K562 (cell line): ENCODE measurements around the gene RBM45. TPM values are rescaled to one million over a fixed set of nuclear protein-coding genes. Genes with fewer than 3 reads are reported as not detected.

Experiments used
- ATAC-seq: fragments of 200-7000 bp; cut with Tn5 transposase; 3 replicates; pipeline ENCODE4 v1.9.1; 2020; ENCODE audit warnings: moderate library complexity
- BruUV-seq: library from RNA; stranded (reverse); fragments of 400-500 nt; replicated peaks from 2 replicates; lab custom pipeline; 2021; lab: Mats Ljungman, UMichigan
- CTCF ChIA-PET: fragments of 300-600 bp; formaldehyde crosslinking; extraction: SDS; loops from one replicate; lab custom pipeline; 2021; ENCODE audit warnings: low intra/inter-chr PET ratio; lab: Yijun Ruan, JAX
- POLR2A ChIA-PET: fragments of 300-600, 350-650 bp; sonication (Branson Sonifier 250); formaldehyde crosslinking; extraction: SDS; loops from one replicate; lab custom pipeline; 2021; ENCODE audit warnings: antibody characterized with exemption, inconsistent platforms; lab: Yijun Ruan, JAX
- DNase-seq, 4 experiments: peaks; one replicate each; pipeline versions ENCODE4 v3.0.0 to v3.0.0-alpha.2; 2011 to 2018; ENCODE audit warnings: low spot score in 3 of 4, mixed read lengths in 3 of 4; ENCODE audit errors: extremely low read depth in 1 of 4
- FAIRE-seq: peaks from 2 replicates; lab custom pipeline; 2011; peaks lifted over from hg19 to GRCh38; lab: Jason Lieb, UNC
- H2AFZ ChIP-seq: 2 replicates; pipeline ENCODE4 v1.6.0; 2011; ENCODE audit warnings: low read depth, low read length, control low read depth, inconsistent platforms
- H3K27ac ChIP-seq: fragments of 200-600 bp; 3 replicates; pipeline ENCODE4 v1.8.0; 2011; ENCODE audit warnings: low read depth, mild to moderate bottlenecking, control low read depth, inconsistent platforms, low read length, moderate library complexity, mixed read lengths; ENCODE audit errors: extremely low read depth
- H3K27me3 ChIP-seq, 2 experiments: fragments of 300-600 bp in 1 of 2; 2 replicates in 1 of 2; 3 replicates in 1 of 2; pipeline versions ENCODE4 v1.6.0 to v1.8.0; 2011; ENCODE audit warnings: inconsistent platforms in 2 of 2, low read length in 2 of 2, mild to moderate bottlenecking in 1 of 2, mixed read lengths in 1 of 2, moderate library complexity in 1 of 2; ENCODE audit not compliant: control insufficient read depth in 2 of 2, insufficient read depth in 2 of 2
- H3K36me3 ChIP-seq: fragments of 300-600 bp; 3 replicates; pipeline ENCODE4 v1.8.0; 2011; ENCODE audit warnings: mild to moderate bottlenecking, low read length, inconsistent platforms; ENCODE audit not compliant: control insufficient read depth, insufficient read depth
- H3K4me1 ChIP-seq, 2 experiments: fragments of 200-600 bp in 1 of 2; replicated peaks in 1 of 2; 2 replicates in 1 of 2; 3 replicates in 1 of 2; pipeline versions ENCODE4 v1.5.1 to v1.8.0; 2011; ENCODE audit warnings: inconsistent platforms in 2 of 2, low read length in 2 of 2, mild to moderate bottlenecking in 1 of 2, mixed read lengths in 1 of 2, moderate library complexity in 1 of 2; ENCODE audit not compliant: control insufficient read depth in 2 of 2, insufficient read depth in 2 of 2
- H3K4me2 ChIP-seq: 2 replicates; pipeline ENCODE4 v1.6.1; 2011; ENCODE audit warnings: low read length, control low read depth, inconsistent platforms, mixed read lengths; ENCODE audit not compliant: insufficient read depth
- H3K4me3 ChIP-seq: fragments of 200-600 bp; sonication (generic), shearing (Covaris generic); 2 replicates; pipeline ENCODE4 v1.5.1; 2016; ENCODE audit warnings: control low read depth, inconsistent platforms
- H3K79me2 ChIP-seq: fragments of 200-600 bp; 3 replicates; pipeline ENCODE4 v1.8.0; 2011; ENCODE audit warnings: low read length, inconsistent platforms; ENCODE audit not compliant: control insufficient read depth, insufficient read depth
- H3K9ac ChIP-seq, 2 experiments: 2 replicates each; pipeline versions ENCODE4 v1.6.0 to v1.6.1; 2011; ENCODE audit warnings: low read depth in 2 of 2, low read length in 2 of 2, control low read depth in 1 of 2, inconsistent platforms in 1 of 2, mild to moderate bottlenecking in 1 of 2, mixed read lengths in 1 of 2; ENCODE audit not compliant: insufficient read depth in 1 of 2
- H3K9me1 ChIP-seq: one replicate; pipeline ENCODE4 v1.6.0; 2011; ENCODE audit warnings: inconsistent platforms, mild to moderate bottlenecking, low read length, moderate library complexity; ENCODE audit not compliant: control insufficient read depth, insufficient read depth
- H3K9me3 ChIP-seq: replicated peaks from 2 replicates; pipeline ENCODE4 v1.5.1; 2011; ENCODE audit warnings: low read depth, low read length, inconsistent platforms; ENCODE audit not compliant: control insufficient read depth, insufficient read depth
- H4K20me1 ChIP-seq: replicated peaks from 2 replicates; pipeline ENCODE4 v1.6.1; 2011; ENCODE audit warnings: low read length, inconsistent platforms, mixed read lengths; ENCODE audit not compliant: control insufficient read depth, insufficient read depth
- ESRRB ChIP-seq: fragments of 250-450 bp; sonication (Bioruptor Pico); IDR thresholded peaks from 2 replicates; pipeline ENCODE4 v1.5.0; 2020; ENCODE audit warnings: mild to moderate bottlenecking, moderate library complexity, borderline replicate concordance
- SMC3 ChIP-seq: conservative IDR thresholded peaks from 2 replicates; pipeline ENCODE4 v1.6.1; 2011; ENCODE audit warnings: low read depth, low read length, improper control_type of control experiment; ENCODE audit not compliant: insufficient read depth
- ZNF133 ChIP-seq: fragments of 250-450 bp; sonication (Bioruptor Pico); IDR thresholded peaks from 2 replicates; pipeline ENCODE4 v1.4.0; 2020; ENCODE audit warnings: mild to moderate bottlenecking
- WGBS: fragments of 100-300 bp; shearing (Covaris generic); methylation state at CpG from one replicate; pipeline ENCODE4 v1.1.6; 2016; ENCODE audit warnings: low coverage, mixed read lengths; ENCODE audit not compliant: insufficient coverage; ENCODE audit errors: missing lambda C conversion rate; 5-methylcytosine and 5-hydroxymethylcytosine counted together
- in situ Hi-C: fragments of 300-500 bp; cut with MboI; formaldehyde crosslinking; loops from 4 replicates; pipeline ENCODE4 v1.15.0; 2018; ENCODE audit warnings: inconsistent platforms, mixed read lengths
- intact Hi-C: fragments of 100-400 bp; cut with micrococcal nuclease; formaldehyde crosslinking; loops from 2 replicates; pipeline ENCODE4 v1.14.2; 2022
- polyA plus RNA-seq, 8 experiments: library from polyadenylated mRNA; depleted of rRNA in 4 of 8; stranded (reverse) in 5 of 8; unstranded in 3 of 8; fragments of >200 nt; fragmentation: Nextera tagmentation in 2 of 8; fragmentation: Illumina TruSeq in 1 of 8; extraction: Ambion mirVana in 2 of 8; extraction: Trizol in 1 of 8; gene quantifications; 2 replicates each; pipeline versions ENCODE4 v1.2.1 to v1.2.3, GENCODE V29; 2011 to 2014; ENCODE audit warnings: inconsistent platforms in 1 of 8, missing spikeins in 1 of 8
- total RNA-seq, 7 experiments: library from RNA; depleted of rRNA in 6 of 7; stranded (reverse); fragments of >200 nt in 6 of 7; fragmentation: Illumina TruSeq in 2 of 7; extraction: Trizol in 2 of 7; gene quantifications; 2 replicates each; pipeline versions ENCODE4 v1.2.1 to v1.2.3, GENCODE V29; 2011 to 2021; ENCODE audit warnings: low replicate concordance in 1 of 7
- TF ChIP-seq, protein P1 (sequence below), 2 experiments: fragments of 450-650 bp in 1 of 2; IDR thresholded peaks; 2 replicates each; pipeline ENCODE4 v1.6.1; 2011 to 2017; ENCODE audit warnings: low read depth in 2 of 2, antibody characterized with exemption in 1 of 2, borderline replicate concordance in 1 of 2, low read length in 1 of 2, mild to moderate bottlenecking in 1 of 2, mixed read lengths in 1 of 2; ENCODE audit not compliant: control insufficient read depth in 1 of 2
- TF ChIP-seq, protein P2 (sequence below): sonication (generic); formaldehyde crosslinking; IDR thresholded peaks from 2 replicates; pipeline ENCODE4 v1.8.0; 2023; ENCODE audit warnings: missing genetic modification reagents, mild to moderate bottlenecking, borderline replicate concordance

Gene RBM45
- total and polyA plus RNA-seq, 9 of the 15 experiments (the other 6 are each of a cell fraction or from before 2014, with no cell fraction given), result 6.7 to 22.0 (median 15.0) TPM

DNA sequence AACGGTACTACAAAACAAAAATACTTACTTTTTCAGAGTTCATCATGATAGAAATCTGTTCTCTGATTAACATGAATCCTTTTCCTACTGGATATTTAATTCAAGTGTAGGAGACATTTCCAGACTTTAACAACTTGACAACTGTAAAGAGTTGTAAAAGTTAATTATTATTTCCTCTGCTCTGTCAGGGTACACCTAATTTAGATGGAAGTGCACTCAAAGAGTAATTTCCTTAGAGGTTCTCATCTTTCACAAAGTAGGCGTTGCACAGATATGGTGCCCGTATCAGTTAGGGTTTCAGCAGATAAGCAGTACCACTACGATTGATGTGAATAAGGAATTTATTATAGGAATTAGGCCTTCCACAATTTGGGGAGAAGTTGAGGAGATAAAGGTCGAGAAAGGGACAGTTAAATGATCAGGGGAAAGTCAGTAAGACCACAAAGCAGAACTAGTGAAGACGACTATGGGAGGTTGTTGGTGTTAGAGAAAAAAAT, 23.4 kb upstream of the RBM45 start:
- in situ Hi-C loops, result no loop called here
- FAIRE-seq, result no peak
- Histone ChIP-seq H3K9me3 (no peaks in the 10 kb centered on the region), H3K9ac (no peak overlapping the region), H3K4me1 (no peaks in the 10 kb centered on the region), H4K20me1 (no peaks in the 10 kb centered on the region), H3K4me3 (no peak overlapping the region), H3K27me3 (no peaks in the 10 kb centered on the region; a peak in 1 of 5 replicates), H3K9me1 (no peaks in the 10 kb centered on the region), H3K79me2 (no peaks in the 10 kb centered on the region), H2AFZ (peak overlapping the region; percentile 67), H3K27ac (no peak overlapping the region), H3K4me2 (no peak overlapping the region), H3K36me3 (no peaks in the 10 kb centered on the region)
- no peak for ATAC-seq
- WGBS, result 29% methylated on average over 6 of the region's 6 CpGs
- no peak for TF ChIP-seq ESRRB (CRISPR knock-in tag)
- TF ChIP-seq ZNF133, result no peak
- intact Hi-C loops, result no loop called here
- DNase-seq, result no peak
- no TSS peak for BruUV-seq
- ChIA-PET CTCF (no interaction called here), POLR2A (interaction anchor here (1.7 kb wide), 1 partner anchor 10 kb away, joined by 4 read pairs; no protein-coding TSS in a partner anchor)

DNA sequence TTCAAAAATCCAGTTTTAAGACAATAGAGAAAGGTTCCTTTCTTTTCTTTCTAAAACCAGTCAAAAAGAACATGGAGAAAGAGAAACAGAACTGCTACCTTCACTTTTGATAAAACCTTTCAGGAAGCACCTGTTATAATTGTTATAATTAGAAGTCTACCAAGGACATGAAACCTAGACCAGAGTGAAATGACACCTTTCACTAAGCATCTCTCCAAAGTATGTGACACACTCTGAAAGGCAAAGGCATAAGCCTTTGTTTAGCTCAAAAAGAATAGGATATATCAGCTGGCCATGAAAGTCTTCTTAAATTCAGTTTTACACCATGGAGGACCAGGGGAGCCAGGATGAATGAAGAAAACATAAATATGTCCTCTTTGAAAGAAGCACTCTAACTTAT, 18.8 kb upstream of the RBM45 start:
- Histone ChIP-seq H4K20me1 (no peaks in the 10 kb centered on the region), H3K4me1 (no peaks in the 10 kb centered on the region), H3K9me3 (no peaks in the 10 kb centered on the region), H2AFZ (0 out of 2 replicates have a peak overlapping the region, but pooled peaks have one; percentile 3), H3K4me2 (no peak overlapping the region), H3K79me2 (no peaks in the 10 kb centered on the region), H3K9me1 (no peaks in the 10 kb centered on the region), H3K9ac (no peak overlapping the region), H3K27me3 (no peaks in the 10 kb centered on the region; a peak in 1 of 5 replicates), H3K36me3 (no peaks in the 10 kb centered on the region), H3K4me3 (no peak overlapping the region), H3K27ac (no peak overlapping the region)
- in situ Hi-C loops, result no loop called here
- intact Hi-C loops, result no loop called here
- POLR2A ChIA-PET, result interaction anchor here (0.7 kb wide), 1 partner anchor 9 kb away, joined by 3 read pairs; no protein-coding TSS in a partner anchor
- BruUV-seq, result no TSS peak
- FAIRE-seq (no peak), ATAC-seq (no peak), DNase-seq (no peak)
- CTCF ChIA-PET, result no interaction called here
- TF ChIP-seq SMC3, result no peak
- TF ChIP-seq, protein P1, sequence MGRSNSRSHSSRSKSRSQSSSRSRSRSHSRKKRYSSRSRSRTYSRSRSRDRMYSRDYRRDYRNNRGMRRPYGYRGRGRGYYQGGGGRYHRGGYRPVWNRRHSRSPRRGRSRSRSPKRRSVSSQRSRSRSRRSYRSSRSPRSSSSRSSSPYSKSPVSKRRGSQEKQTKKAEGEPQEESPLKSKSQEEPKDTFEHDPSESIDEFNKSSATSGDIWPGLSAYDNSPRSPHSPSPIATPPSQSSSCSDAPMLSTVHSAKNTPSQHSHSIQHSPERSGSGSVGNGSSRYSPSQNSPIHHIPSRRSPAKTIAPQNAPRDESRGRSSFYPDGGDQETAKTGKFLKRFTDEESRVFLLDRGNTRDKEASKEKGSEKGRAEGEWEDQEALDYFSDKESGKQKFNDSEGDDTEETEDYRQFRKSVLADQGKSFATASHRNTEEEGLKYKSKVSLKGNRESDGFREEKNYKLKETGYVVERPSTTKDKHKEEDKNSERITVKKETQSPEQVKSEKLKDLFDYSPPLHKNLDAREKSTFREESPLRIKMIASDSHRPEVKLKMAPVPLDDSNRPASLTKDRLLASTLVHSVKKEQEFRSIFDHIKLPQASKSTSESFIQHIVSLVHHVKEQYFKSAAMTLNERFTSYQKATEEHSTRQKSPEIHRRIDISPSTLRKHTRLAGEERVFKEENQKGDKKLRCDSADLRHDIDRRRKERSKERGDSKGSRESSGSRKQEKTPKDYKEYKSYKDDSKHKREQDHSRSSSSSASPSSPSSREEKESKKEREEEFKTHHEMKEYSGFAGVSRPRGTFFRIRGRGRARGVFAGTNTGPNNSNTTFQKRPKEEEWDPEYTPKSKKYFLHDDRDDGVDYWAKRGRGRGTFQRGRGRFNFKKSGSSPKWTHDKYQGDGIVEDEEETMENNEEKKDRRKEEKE (IDR thresholded peaks at IDR 0.05; ENCODE audit: borderline replicate concordance in 1 of 2, control insufficient read depth in 1 of 2, low read depth in 2 of 2, low read length in 1 of 2), result no peak
- TF ChIP-seq, protein P2, sequence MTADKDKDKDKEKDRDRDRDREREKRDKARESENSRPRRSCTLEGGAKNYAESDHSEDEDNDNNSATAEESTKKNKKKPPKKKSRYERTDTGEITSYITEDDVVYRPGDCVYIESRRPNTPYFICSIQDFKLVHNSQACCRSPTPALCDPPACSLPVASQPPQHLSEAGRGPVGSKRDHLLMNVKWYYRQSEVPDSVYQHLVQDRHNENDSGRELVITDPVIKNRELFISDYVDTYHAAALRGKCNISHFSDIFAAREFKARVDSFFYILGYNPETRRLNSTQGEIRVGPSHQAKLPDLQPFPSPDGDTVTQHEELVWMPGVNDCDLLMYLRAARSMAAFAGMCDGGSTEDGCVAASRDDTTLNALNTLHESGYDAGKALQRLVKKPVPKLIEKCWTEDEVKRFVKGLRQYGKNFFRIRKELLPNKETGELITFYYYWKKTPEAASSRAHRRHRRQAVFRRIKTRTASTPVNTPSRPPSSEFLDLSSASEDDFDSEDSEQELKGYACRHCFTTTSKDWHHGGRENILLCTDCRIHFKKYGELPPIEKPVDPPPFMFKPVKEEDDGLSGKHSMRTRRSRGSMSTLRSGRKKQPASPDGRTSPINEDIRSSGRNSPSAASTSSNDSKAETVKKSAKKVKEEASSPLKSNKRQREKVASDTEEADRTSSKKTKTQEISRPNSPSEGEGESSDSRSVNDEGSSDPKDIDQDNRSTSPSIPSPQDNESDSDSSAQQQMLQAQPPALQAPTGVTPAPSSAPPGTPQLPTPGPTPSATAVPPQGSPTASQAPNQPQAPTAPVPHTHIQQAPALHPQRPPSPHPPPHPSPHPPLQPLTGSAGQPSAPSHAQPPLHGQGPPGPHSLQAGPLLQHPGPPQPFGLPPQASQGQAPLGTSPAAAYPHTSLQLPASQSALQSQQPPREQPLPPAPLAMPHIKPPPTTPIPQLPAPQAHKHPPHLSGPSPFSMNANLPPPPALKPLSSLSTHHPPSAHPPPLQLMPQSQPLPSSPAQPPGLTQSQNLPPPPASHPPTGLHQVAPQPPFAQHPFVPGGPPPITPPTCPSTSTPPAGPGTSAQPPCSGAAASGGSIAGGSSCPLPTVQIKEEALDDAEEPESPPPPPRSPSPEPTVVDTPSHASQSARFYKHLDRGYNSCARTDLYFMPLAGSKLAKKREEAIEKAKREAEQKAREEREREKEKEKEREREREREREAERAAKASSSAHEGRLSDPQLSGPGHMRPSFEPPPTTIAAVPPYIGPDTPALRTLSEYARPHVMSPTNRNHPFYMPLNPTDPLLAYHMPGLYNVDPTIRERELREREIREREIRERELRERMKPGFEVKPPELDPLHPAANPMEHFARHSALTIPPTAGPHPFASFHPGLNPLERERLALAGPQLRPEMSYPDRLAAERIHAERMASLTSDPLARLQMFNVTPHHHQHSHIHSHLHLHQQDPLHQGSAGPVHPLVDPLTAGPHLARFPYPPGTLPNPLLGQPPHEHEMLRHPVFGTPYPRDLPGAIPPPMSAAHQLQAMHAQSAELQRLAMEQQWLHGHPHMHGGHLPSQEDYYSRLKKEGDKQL, result no peak
